Measurements from ENCODE around the gene CYLD. TPM values are rescaled to one million over a fixed set of nuclear protein-coding genes. Genes with fewer than 3 reads are reported as not detected.

The CYLD gene
- total RNA-seq, 1 donor from 2014 or later = 27.5 TPM

- ATAC-seq = no peak
- intact Hi-C loops (cut with DNase I) = no loop called here
- DNase-seq (ENCODE audit: missing footprints) = no peak
Measured at GRCh38 chr16:50762241-50762640, 20.4 kb downstream of the CYLD start.

GRCh38 chr16:50763211-50763610 lies 21.3 kb downstream of the CYLD start:
- intact Hi-C loops (cut with DNase I) = no loop called here
- ATAC-seq (no peak), DNase-seq (ENCODE audit: missing footprints) (no peak)

DNA sequence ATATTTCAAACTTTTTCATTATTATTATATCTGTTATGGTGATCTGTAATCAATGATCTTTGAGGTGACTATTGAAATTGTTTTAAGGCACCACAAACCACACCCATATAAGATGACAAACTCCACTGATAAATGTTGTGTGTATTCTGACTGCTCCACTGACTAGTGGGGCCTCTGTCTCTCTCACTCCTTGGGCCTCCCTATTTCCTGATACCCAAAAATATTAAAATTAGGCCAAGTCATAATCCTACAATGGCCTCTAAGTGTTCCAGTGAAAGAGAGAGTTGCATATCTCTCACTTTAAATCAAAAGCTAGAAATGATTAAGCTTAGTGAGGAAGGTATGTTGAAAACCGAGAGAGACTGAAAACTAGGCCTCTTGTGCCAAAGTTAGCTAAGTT lies 23.4 kb downstream of the CYLD start:
- no peak for ATAC-seq
- intact Hi-C loops (cut with DNase I) = no loop called here
- DNase-seq (ENCODE audit: missing footprints) = no peak

DNA sequence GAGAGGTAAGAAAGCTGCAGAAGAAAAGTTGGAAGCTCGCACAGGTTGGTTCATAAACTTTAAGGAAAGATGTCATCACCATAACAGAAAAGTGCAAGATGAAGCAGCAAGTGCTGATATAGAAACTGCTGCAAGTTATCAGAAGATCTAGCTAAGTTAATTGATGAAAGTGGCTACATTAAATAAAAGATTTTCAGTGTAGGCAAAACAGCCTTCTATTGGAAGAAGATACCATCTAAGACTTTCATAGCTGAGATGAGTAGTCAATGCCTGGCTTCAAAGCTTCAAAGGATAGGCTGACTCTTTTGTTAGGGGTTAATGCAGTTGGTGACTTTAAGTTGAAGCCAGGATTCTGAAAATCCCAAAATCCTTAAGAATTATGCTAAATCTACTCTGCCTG lies 24.0 kb downstream of the CYLD start:
- intact Hi-C loops (cut with DNase I) = no loop called here
- no peak for DNase-seq (ENCODE audit: missing footprints)

GRCh38 chr16:50767197-50767596 lies 25.3 kb downstream of the CYLD start:
- ATAC-seq (no peak), DNase-seq (ENCODE audit: missing footprints) (no peak)
- intact Hi-C loops (cut with DNase I) = no loop called here

More for the DNA sequence above, 24.0 kb downstream of the CYLD start:
- ATAC-seq = no peak

GRCh38 chr16:50771366-50771765 lies 29.5 kb downstream of the CYLD start:
- ATAC-seq (no peak), DNase-seq (ENCODE audit: missing footprints) (no peak)
- intact Hi-C loops (cut with DNase I) = no loop called here

GRCh38 chr16:50774405-50774804 lies 32.5 kb downstream of the CYLD start:
- no peak for ATAC-seq
- intact Hi-C loops (cut with DNase I) = no loop called here
- DNase-seq (ENCODE audit: missing footprints) = no peak

DNA sequence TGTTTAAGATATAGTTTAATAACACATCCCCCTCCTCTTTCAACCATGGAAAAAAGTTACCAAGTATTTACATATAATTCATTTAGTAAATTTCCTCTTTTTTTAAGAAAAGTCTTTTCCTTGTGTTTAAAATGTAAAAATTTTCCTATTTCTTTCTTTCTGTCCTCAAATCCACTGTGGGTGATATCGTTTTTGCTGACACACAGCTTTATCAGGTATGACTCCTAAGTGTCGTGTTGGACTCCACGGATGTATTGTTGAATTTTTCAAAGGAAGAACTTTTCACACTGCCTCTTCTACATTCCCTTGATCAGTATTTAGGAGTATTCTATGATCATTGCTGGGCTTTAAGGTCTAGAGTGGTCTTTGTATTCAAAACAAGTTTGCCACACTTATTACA lies 33.1 kb downstream of the CYLD start:
- ATAC-seq (no peak), DNase-seq (ENCODE audit: missing footprints) (no peak)
- intact Hi-C loops (cut with DNase I) = no loop called here

- ATAC-seq (no peak), DNase-seq (ENCODE audit: missing footprints) (no peak)
- intact Hi-C loops (cut with DNase I) = no loop called here
Measured at GRCh38 chr16:50776037-50776436, 34.2 kb downstream of the CYLD start.

- intact Hi-C loops (cut with DNase I) = no loop called here
- DNase-seq (ENCODE audit: missing footprints) = no peak
- no peak for ATAC-seq
Measured at GRCh38 chr16:50778284-50779163, 36.6 kb downstream of the CYLD start.

- DNase-seq (ENCODE audit: missing footprints) (no peak), ATAC-seq (no peak)
- intact Hi-C loops (cut with DNase I) = no loop called here
Measured at GRCh38 chr16:50781043-50781442, 39.2 kb downstream of the CYLD start.

- no peak for DNase-seq (ENCODE audit: missing footprints)
- no peak for ATAC-seq
Measured at GRCh38 chr16:50781518-50781917, 39.6 kb downstream of the CYLD start.

DNA sequence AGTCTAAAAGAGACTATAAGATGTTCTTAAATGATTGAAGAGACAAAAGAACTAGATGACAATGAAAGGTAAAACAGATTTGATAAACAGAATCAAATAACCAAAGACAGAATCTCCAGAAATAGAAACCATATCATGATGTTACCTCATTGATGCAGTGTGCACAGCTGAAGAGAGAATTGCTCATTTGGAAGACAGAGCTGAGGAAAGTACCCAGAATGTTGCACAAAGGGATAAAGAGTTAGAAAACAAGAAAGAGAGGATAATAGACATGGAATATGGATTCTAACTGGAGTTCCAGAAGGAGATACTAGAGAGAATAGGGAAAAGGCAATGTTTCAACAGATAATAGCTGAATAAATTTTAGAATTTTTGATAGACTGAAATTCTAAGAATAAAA lies 47.9 kb downstream of the CYLD start:
- ATAC-seq (no peak), DNase-seq (ENCODE audit: missing footprints) (no peak)
- intact Hi-C loops (cut with DNase I) = no loop called here

More at GRCh38 chr16:50781518-50781917, 39.6 kb downstream of the CYLD start:
- intact Hi-C loops (cut with DNase I) = no loop called here

- ATAC-seq = no peak
- no peak for DNase-seq (ENCODE audit: missing footprints)
- intact Hi-C loops (cut with DNase I) = no loop called here
Measured at GRCh38 chr16:50791522-50791921, 49.6 kb downstream of the CYLD start.

- intact Hi-C loops (cut with DNase I) = no loop called here
- ATAC-seq (no peak), DNase-seq (ENCODE audit: missing footprints) (no peak)
Measured at GRCh38 chr16:50796829-50797228, 54.9 kb downstream of the CYLD start.

- intact Hi-C loops (cut with DNase I) = no loop called here
- DNase-seq (ENCODE audit: missing footprints) = no peak
- no peak for ATAC-seq
Measured at GRCh38 chr16:50797456-50797855, 55.6 kb downstream of the CYLD start.

DNA sequence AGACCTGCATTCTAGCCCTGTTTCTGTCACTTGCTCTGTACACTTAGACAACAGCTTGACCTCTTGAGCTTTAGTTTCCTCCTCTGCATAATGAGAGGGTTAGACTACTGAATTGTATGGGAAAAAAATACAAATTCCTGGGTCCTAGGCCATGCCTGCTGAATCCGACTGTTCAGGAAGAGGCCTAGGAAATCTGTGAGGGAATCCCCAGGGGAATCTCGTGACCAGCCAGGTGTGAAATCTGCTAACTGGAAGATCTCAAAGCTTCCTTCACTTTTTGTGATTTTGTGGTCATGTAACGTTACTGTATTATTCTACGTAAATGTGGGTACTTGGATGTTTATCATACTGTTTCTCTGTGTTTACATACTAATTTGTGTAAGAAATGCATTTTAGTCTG lies 58.2 kb downstream of the CYLD start:
- intact Hi-C loops (cut with DNase I) = loop anchor here (10.0 kb wide), 2 partner anchors 585 to 775 kb away; partner anchors contain the start of gene CNEP1R1
- DNase-seq (ENCODE audit: missing footprints) = no peak
- no peak for ATAC-seq

GRCh38 chr16:50801036-50801435 lies 59.1 kb downstream of the CYLD start:
- DNase-seq (ENCODE audit: missing footprints) = no peak
- intact Hi-C loops (cut with DNase I) = loop anchor here (10.0 kb wide), 2 partner anchors 586 to 776 kb away; partner anchors contain the start of gene CNEP1R1
- ATAC-seq = no peak

DNA sequence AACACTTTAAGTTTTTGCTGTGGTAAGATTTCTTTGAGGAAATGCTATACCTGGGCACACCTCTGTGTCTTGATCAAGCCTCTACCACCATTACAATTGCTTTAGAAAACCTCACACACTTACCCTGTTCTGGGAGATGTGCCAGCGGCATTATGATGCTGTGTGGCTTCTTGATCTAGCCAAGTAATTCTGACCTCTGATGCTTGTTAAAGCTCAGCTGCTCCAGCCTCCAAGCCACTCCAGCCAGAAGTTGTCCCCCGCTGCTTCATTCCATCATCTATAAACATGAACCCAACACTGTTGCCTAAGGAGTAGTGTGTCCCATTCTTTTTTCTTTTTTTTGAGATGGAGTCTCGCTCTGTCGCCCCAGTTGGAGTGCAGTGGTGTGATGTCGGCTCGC lies 60.1 kb downstream of the CYLD start:
- DNase-seq (ENCODE audit: missing footprints) (no peak), ATAC-seq (no peak)
- intact Hi-C loops (cut with DNase I) = loop anchor here (10.0 kb wide), 2 partner anchors 587 to 777 kb away; partner anchors contain the start of gene CNEP1R1

GRCh38 chr16:50802961-50803360 lies 61.1 kb downstream of the CYLD start:
- no peak for ATAC-seq
- intact Hi-C loops (cut with DNase I) = loop anchor here (10.0 kb wide), 2 partner anchors 588 to 778 kb away; partner anchors contain the start of gene CNEP1R1
- DNase-seq (ENCODE audit: missing footprints) = no peak

Measured in Right ventricle myocardium inferior (tissue), 1 donor.